Fibroblast of lung (primary cell): ENCODE measurements around the gene RNU6-9. TPM values are rescaled to one million over a fixed set of nuclear protein-coding genes. Genes with fewer than 3 reads are reported as not detected.

ENCODE experiments used
- DNase-seq, 2 donors: peaks; one replicate each; pipeline versions ENCODE4 v3.0.0 to v3.0.0-alpha.2; 2010; ENCODE audit warnings: low read depth in 2 of 2
- H2AFZ ChIP-seq: 2 replicates; pipeline ENCODE4 v1.5.1; 2012; ENCODE audit warnings: low read length, control low read depth, inconsistent platforms
- H3K27ac ChIP-seq: 2 replicates; pipeline ENCODE4 v1.5.1; 2011; ENCODE audit warnings: low read length, control low read depth; ENCODE audit not compliant: insufficient read depth
- H3K27me3 ChIP-seq: 2 replicates; pipeline ENCODE4 v1.5.1; 2011; ENCODE audit warnings: mild to moderate bottlenecking, low read length; ENCODE audit not compliant: control insufficient read depth, insufficient read depth
- H3K36me3 ChIP-seq: 2 replicates; pipeline ENCODE4 v1.5.1; 2011; ENCODE audit warnings: low read length; ENCODE audit not compliant: control insufficient read depth, insufficient read depth
- H3K4me1 ChIP-seq: 2 replicates; pipeline ENCODE4 v1.5.1; 2011; ENCODE audit warnings: low read length; ENCODE audit not compliant: control insufficient read depth, insufficient read depth; ENCODE audit errors: extremely low read depth
- H3K4me2 ChIP-seq: 2 replicates; pipeline ENCODE4 v1.5.1; 2011; ENCODE audit warnings: low read length, control low read depth; ENCODE audit not compliant: insufficient read depth; ENCODE audit errors: extremely low read depth
- H3K4me3 ChIP-seq, 4 experiments: fragments of 200-600 bp in 1 of 4; sonication (generic) in 1 of 4; replicated peaks in 1 of 4; 2 replicates each; pipeline ENCODE4 v1.5.1; 2011 to 2016; ENCODE audit warnings: low read length in 4 of 4, low read depth in 3 of 4, mild to moderate bottlenecking in 3 of 4, control low read depth in 2 of 4, inconsistent platforms in 1 of 4, mixed read lengths in 1 of 4; ENCODE audit not compliant: insufficient read depth in 1 of 4; ENCODE audit errors: control extremely low read depth in 1 of 4
- H3K79me2 ChIP-seq: 2 replicates; pipeline ENCODE4 v1.5.1; 2012; ENCODE audit warnings: mild to moderate bottlenecking, low read length, inconsistent platforms; ENCODE audit not compliant: control insufficient read depth, insufficient read depth
- H3K9ac ChIP-seq: 2 replicates; pipeline ENCODE4 v1.5.1; 2011; ENCODE audit warnings: mild to moderate bottlenecking, low read length, control low read depth; ENCODE audit not compliant: insufficient read depth
- H3K9me3 ChIP-seq: 2 replicates; pipeline ENCODE4 v1.5.1; 2012; ENCODE audit warnings: low read depth, low read length; ENCODE audit not compliant: control insufficient read depth, insufficient read depth
- H4K20me1 ChIP-seq: 2 replicates; pipeline ENCODE4 v1.5.1; 2011; ENCODE audit warnings: low read length; ENCODE audit not compliant: control insufficient read depth, insufficient read depth; ENCODE audit errors: extremely low read depth
- EZH2 ChIP-seq: IDR thresholded peaks from 2 replicates; pipeline ENCODE4 v1.5.1; 2012; ENCODE audit warnings: low read length, control low read depth, mild to moderate bottlenecking; ENCODE audit errors: missing control alignments
- polyA plus RNA-seq, 2 donors: library from polyadenylated mRNA; depleted of rRNA in 1 of 2; stranded (reverse) in 1 of 2; unstranded in 1 of 2; fragments of >200 nt; gene quantifications; 2 replicates each; pipeline ENCODE4 v1.2.1, GENCODE V29; 2011 to 2012; ENCODE audit warnings: missing spikeins in 1 of 2
- total RNA-seq: library from RNA; depleted of rRNA; stranded (reverse); fragments of >200 nt; gene quantifications from 2 replicates; pipeline ENCODE4 v1.2.1, GENCODE V29; 2014
- TF ChIP-seq, protein P1 (sequence below), 2 donors: IDR thresholded peaks in 1 of 2; conservative IDR thresholded peaks in 1 of 2; 1 replicate in 1 of 2; 2 replicates in 1 of 2; pipeline ENCODE4 v1.5.1; 2011 to 2012; ENCODE audit warnings: low read length in 2 of 2, control low read depth in 1 of 2, inconsistent platforms in 1 of 2, low read depth in 1 of 2, mild to moderate bottlenecking in 1 of 2

Gene RNU6-9
- total and polyA plus RNA-seq, 2 donors (not counting 1 experiment from before 2014, with no cell fraction given), result not detected

- peak overlapping the region; percentile 57 to 84 (median 78) for H3K4me3 ChIP-seq
- H3K4me2 ChIP-seq, result peak overlapping the region; percentile 88
- no peak for DNase-seq
- H3K9ac ChIP-seq, result peak overlapping the region; percentile 68
- peaks cover 6% of the 10 kb centered on the region for H3K4me1 ChIP-seq
- H2AFZ ChIP-seq, result peak overlapping the region; percentile 70
- TF ChIP-seq, protein P1, sequence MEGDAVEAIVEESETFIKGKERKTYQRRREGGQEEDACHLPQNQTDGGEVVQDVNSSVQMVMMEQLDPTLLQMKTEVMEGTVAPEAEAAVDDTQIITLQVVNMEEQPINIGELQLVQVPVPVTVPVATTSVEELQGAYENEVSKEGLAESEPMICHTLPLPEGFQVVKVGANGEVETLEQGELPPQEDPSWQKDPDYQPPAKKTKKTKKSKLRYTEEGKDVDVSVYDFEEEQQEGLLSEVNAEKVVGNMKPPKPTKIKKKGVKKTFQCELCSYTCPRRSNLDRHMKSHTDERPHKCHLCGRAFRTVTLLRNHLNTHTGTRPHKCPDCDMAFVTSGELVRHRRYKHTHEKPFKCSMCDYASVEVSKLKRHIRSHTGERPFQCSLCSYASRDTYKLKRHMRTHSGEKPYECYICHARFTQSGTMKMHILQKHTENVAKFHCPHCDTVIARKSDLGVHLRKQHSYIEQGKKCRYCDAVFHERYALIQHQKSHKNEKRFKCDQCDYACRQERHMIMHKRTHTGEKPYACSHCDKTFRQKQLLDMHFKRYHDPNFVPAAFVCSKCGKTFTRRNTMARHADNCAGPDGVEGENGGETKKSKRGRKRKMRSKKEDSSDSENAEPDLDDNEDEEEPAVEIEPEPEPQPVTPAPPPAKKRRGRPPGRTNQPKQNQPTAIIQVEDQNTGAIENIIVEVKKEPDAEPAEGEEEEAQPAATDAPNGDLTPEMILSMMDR (conservative IDR thresholded peaks at IDR 0.05 in 1 of 2, IDR thresholded peaks at IDR 0.05 in 1 of 2; ENCODE audit: low read depth in 1 of 2, low read length in 2 of 2), result no peak
- no peak for TF ChIP-seq EZH2
- H3K36me3 ChIP-seq, result peaks cover 2% of the 10 kb centered on the region
- no peaks in the 10 kb centered on the region for H3K9me3 ChIP-seq
- peaks cover 22% of the 10 kb centered on the region for H3K79me2 ChIP-seq
- H3K27ac ChIP-seq, result peak overlapping the region; percentile 83
- peaks cover 9% of the 10 kb centered on the region for H3K27me3 ChIP-seq
- no peaks in the 10 kb centered on the region for H4K20me1 ChIP-seq
Observed at GRCh38 chr19:924553-925086, 31.3 kb downstream of the RNU6-9 start.

DNA sequence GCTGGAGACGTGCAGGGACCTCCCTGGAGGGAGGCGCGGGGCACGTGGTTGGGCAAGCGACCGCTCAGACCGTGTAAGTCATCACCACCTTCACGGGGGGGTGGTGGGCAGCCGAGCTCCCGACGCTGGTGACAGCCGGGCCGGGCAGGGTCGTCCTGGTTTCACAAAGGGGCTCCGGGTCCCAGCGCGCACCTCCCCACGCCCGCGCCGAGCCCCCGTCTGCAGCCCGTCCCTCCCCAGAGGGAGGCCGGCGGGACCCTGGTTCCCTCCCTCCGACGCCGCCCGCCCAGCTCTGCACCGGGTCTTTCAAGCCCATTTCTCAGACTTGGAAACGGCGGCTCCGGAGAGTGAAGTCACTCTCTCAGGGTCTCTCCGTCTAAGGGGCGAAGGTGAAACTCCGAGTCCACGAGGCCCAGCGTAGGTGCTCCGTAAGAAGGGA, 31.8 kb downstream of the RNU6-9 start:
- Histone ChIP-seq H3K4me3 (peak overlapping the region; percentile 57 to 84 (median 78)), H3K4me1 (peaks cover 6% of the 10 kb centered on the region), H3K79me2 (peaks cover 22% of the 10 kb centered on the region), H3K4me2 (peak overlapping the region; percentile 88), H3K27ac (peak overlapping the region; percentile 83), H4K20me1 (no peaks in the 10 kb centered on the region), H3K9me3 (no peaks in the 10 kb centered on the region), H2AFZ (peak overlapping the region; percentile 70), H3K36me3 (peaks cover 2% of the 10 kb centered on the region), H3K27me3 (peaks cover 4% of the 10 kb centered on the region), H3K9ac (peak overlapping the region; percentile 68)
- TF ChIP-seq EZH2, result no peak
- TF ChIP-seq, protein P1 (conservative IDR thresholded peaks at IDR 0.05 in 1 of 2, IDR thresholded peaks at IDR 0.05 in 1 of 2; ENCODE audit: low read depth in 1 of 2, low read length in 2 of 2), result no peak
- peak; percentile 12 to 75 for DNase-seq

DNA sequence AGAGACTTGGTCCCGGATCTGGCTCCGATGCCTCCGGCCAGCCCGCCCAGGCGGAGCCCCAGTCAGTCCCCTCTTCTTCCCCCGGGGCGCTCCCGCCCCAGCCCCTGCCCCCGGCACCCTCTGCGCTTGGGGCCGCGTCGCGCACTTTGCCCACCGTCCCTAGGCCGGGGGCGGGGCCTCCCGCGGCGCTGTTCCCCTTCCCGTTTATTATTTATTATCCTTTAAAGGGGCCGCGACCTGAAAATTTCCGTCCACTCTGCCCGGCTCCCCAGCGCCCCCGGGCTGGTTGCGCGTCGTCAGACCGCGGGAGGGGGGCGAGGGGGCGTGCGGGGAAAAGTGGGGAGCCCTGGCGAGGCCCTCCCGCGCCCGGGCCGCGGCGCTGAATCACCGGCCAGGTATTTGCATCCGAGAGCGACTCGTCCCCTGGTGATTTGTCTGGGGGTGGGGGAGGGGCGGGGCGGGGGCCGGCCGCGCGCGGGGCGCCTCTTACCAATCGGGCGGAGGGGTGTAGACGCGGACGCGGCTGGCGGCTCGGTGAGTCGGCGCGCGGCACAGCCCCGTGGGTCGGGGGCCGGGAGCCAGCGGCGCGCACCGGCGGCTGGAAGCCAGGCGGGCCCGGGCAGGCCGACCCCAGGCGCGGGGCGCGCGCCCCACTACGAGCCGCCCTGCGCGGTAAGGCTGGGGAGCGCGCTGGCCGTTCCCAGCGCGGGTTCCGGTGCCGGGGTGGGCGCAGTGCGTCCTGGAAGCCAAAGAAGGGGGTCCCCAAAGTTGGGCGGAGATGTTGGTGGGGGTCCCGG, 32.4 kb downstream of the RNU6-9 start, which contains the start of gene ARID3A:
TSS of gene ARID3A (plus strand) at position 510 of the 797 bp plus-strand sequence. CDS start 3,494 bp downstream, outside the sequence.
- Histone ChIP-seq H3K9me3 (no peaks in the 10 kb centered on the region), H3K9ac (peak within 1 kb of the TSS; percentile 68), H3K4me1 (peaks cover 6% of the 10 kb centered on the region), H3K79me2 (peaks cover 22% of the 10 kb centered on the region), H3K4me2 (peak within 1 kb of the TSS; percentile 88), H3K27me3 (no peaks in the 10 kb centered on the region), H3K4me3 (peak within 1 kb of the TSS; percentile 57 to 84 (median 79)), H3K27ac (peak within 1 kb of the TSS; percentile 83), H4K20me1 (no peaks in the 10 kb centered on the region), H3K36me3 (peaks cover 2% of the 10 kb centered on the region), H2AFZ (peak within 1 kb of the TSS; percentile 70)
- peak; percentile 80 to 82 for DNase-seq
- TF ChIP-seq, protein P1 (conservative IDR thresholded peaks at IDR 0.05 in 1 of 2, IDR thresholded peaks at IDR 0.05 in 1 of 2; ENCODE audit: low read depth in 1 of 2, low read length in 2 of 2), result no peak
- no peak for TF ChIP-seq EZH2
